K562 (cell line): ENCODE measurements around the gene IL15. TPM values are rescaled to one million over a fixed set of nuclear protein-coding genes. Genes with fewer than 3 reads are reported as not detected.

Experiments
- ATAC-seq: fragments of 200-7000 bp; cut with Tn5 transposase; 3 replicates; pipeline ENCODE4 v1.9.1; 2020; ENCODE audit warnings: moderate library complexity
- BruUV-seq: library from RNA; stranded (reverse); fragments of 400-500 nt; replicated peaks from 2 replicates; lab custom pipeline; 2021; lab: Mats Ljungman, UMichigan
- CTCF ChIA-PET: fragments of 300-600 bp; formaldehyde crosslinking; extraction: SDS; loops from one replicate; lab custom pipeline; 2021; ENCODE audit warnings: low intra/inter-chr PET ratio; lab: Yijun Ruan, JAX
- POLR2A ChIA-PET: fragments of 300-600, 350-650 bp; sonication (Branson Sonifier 250); formaldehyde crosslinking; extraction: SDS; loops from one replicate; lab custom pipeline; 2021; ENCODE audit warnings: antibody characterized with exemption, inconsistent platforms; lab: Yijun Ruan, JAX
- DNase-seq, 4 experiments: peaks; one replicate each; pipeline versions ENCODE4 v3.0.0 to v3.0.0-alpha.2; 2011 to 2018; ENCODE audit warnings: low spot score in 3 of 4, mixed read lengths in 3 of 4; ENCODE audit errors: extremely low read depth in 1 of 4
- FAIRE-seq: peaks from 2 replicates; lab custom pipeline; 2011; peaks lifted over from hg19 to GRCh38; lab: Jason Lieb, UNC
- H2AFZ ChIP-seq: 2 replicates; pipeline ENCODE4 v1.6.0; 2011; ENCODE audit warnings: low read depth, low read length, control low read depth, inconsistent platforms
- H3K27ac ChIP-seq: fragments of 200-600 bp; 3 replicates; pipeline ENCODE4 v1.8.0; 2011; ENCODE audit warnings: low read depth, mild to moderate bottlenecking, control low read depth, inconsistent platforms, low read length, moderate library complexity, mixed read lengths; ENCODE audit errors: extremely low read depth
- H3K27me3 ChIP-seq, 2 experiments: fragments of 300-600 bp in 1 of 2; 2 replicates in 1 of 2; 3 replicates in 1 of 2; pipeline versions ENCODE4 v1.6.0 to v1.8.0; 2011; ENCODE audit warnings: inconsistent platforms in 2 of 2, low read length in 2 of 2, mild to moderate bottlenecking in 1 of 2, mixed read lengths in 1 of 2, moderate library complexity in 1 of 2; ENCODE audit not compliant: control insufficient read depth in 2 of 2, insufficient read depth in 2 of 2
- H3K36me3 ChIP-seq: fragments of 300-600 bp; 3 replicates; pipeline ENCODE4 v1.8.0; 2011; ENCODE audit warnings: mild to moderate bottlenecking, low read length, inconsistent platforms; ENCODE audit not compliant: control insufficient read depth, insufficient read depth
- H3K4me1 ChIP-seq, 2 experiments: fragments of 200-600 bp in 1 of 2; replicated peaks in 1 of 2; 2 replicates in 1 of 2; 3 replicates in 1 of 2; pipeline versions ENCODE4 v1.5.1 to v1.8.0; 2011; ENCODE audit warnings: inconsistent platforms in 2 of 2, low read length in 2 of 2, mild to moderate bottlenecking in 1 of 2, mixed read lengths in 1 of 2, moderate library complexity in 1 of 2; ENCODE audit not compliant: control insufficient read depth in 2 of 2, insufficient read depth in 2 of 2
- H3K4me2 ChIP-seq: 2 replicates; pipeline ENCODE4 v1.6.1; 2011; ENCODE audit warnings: low read length, control low read depth, inconsistent platforms, mixed read lengths; ENCODE audit not compliant: insufficient read depth
- H3K4me3 ChIP-seq: fragments of 200-600 bp; sonication (generic), shearing (Covaris generic); 2 replicates; pipeline ENCODE4 v1.5.1; 2016; ENCODE audit warnings: control low read depth, inconsistent platforms
- H3K79me2 ChIP-seq: fragments of 200-600 bp; 3 replicates; pipeline ENCODE4 v1.8.0; 2011; ENCODE audit warnings: low read length, inconsistent platforms; ENCODE audit not compliant: control insufficient read depth, insufficient read depth
- H3K9ac ChIP-seq, 2 experiments: 2 replicates each; pipeline versions ENCODE4 v1.6.0 to v1.6.1; 2011; ENCODE audit warnings: low read depth in 2 of 2, low read length in 2 of 2, control low read depth in 1 of 2, inconsistent platforms in 1 of 2, mild to moderate bottlenecking in 1 of 2, mixed read lengths in 1 of 2; ENCODE audit not compliant: insufficient read depth in 1 of 2
- H3K9me1 ChIP-seq: one replicate; pipeline ENCODE4 v1.6.0; 2011; ENCODE audit warnings: inconsistent platforms, mild to moderate bottlenecking, low read length, moderate library complexity; ENCODE audit not compliant: control insufficient read depth, insufficient read depth
- H3K9me3 ChIP-seq: replicated peaks from 2 replicates; pipeline ENCODE4 v1.5.1; 2011; ENCODE audit warnings: low read depth, low read length, inconsistent platforms; ENCODE audit not compliant: control insufficient read depth, insufficient read depth
- H4K20me1 ChIP-seq: replicated peaks from 2 replicates; pipeline ENCODE4 v1.6.1; 2011; ENCODE audit warnings: low read length, inconsistent platforms, mixed read lengths; ENCODE audit not compliant: control insufficient read depth, insufficient read depth
- HDAC6 ChIP-seq: IDR thresholded peaks from 2 replicates; pipeline ENCODE4 v1.6.1; 2012; ENCODE audit warnings: low read depth, mild to moderate bottlenecking, control low read depth, inconsistent platforms, low read length, moderate library complexity
- IRF9 ChIP-seq: fragments of 450-650 bp; IDR thresholded peaks from 2 replicates; pipeline ENCODE4 v1.6.1; 2016; ENCODE audit warnings: missing biosample characterization, missing genetic modification characterization
- MECOM ChIP-seq: fragments of 250-450 bp; sonication (Bioruptor Pico); IDR thresholded peaks from 2 replicates; pipeline ENCODE4 v1.8.0; 2022; ENCODE audit warnings: inconsistent platforms
- PHTF2 ChIP-seq: fragments of 250-450 bp; sonication (Bioruptor Pico); IDR thresholded peaks from 2 replicates; pipeline ENCODE4 v1.5.0; 2021; ENCODE audit warnings: mild to moderate bottlenecking
- ZBTB1 ChIP-seq: sonication (generic); formaldehyde crosslinking; IDR thresholded peaks from 2 replicates; pipeline ENCODE4 v1.8.1; 2023; ENCODE audit warnings: missing genetic modification reagents, low read depth, mild to moderate bottlenecking, borderline replicate concordance
- ZNF384 ChIP-seq: IDR thresholded peaks from 2 replicates; pipeline ENCODE4 v1.6.1; 2012; ENCODE audit warnings: low read depth, low read length, improper control_type of control experiment
- ZNF764 ChIP-seq: fragments of 250-450 bp; sonication (Bioruptor Pico); IDR thresholded peaks from 2 replicates; pipeline ENCODE4 v1.4.0; 2020; ENCODE audit warnings: low read depth, mild to moderate bottlenecking, moderate library complexity
- WGBS: fragments of 100-300 bp; shearing (Covaris generic); methylation state at CpG from one replicate; pipeline ENCODE4 v1.1.6; 2016; ENCODE audit warnings: low coverage, mixed read lengths; ENCODE audit not compliant: insufficient coverage; ENCODE audit errors: missing lambda C conversion rate; 5-methylcytosine and 5-hydroxymethylcytosine counted together
- in situ Hi-C: fragments of 300-500 bp; cut with MboI; formaldehyde crosslinking; loops from 4 replicates; pipeline ENCODE4 v1.15.0; 2018; ENCODE audit warnings: inconsistent platforms, mixed read lengths
- intact Hi-C: fragments of 100-400 bp; cut with micrococcal nuclease; formaldehyde crosslinking; loops from 2 replicates; pipeline ENCODE4 v1.14.2; 2022
- polyA plus RNA-seq, 8 experiments: library from polyadenylated mRNA; depleted of rRNA in 4 of 8; stranded (reverse) in 5 of 8; unstranded in 3 of 8; fragments of >200 nt; fragmentation: Nextera tagmentation in 2 of 8; fragmentation: Illumina TruSeq in 1 of 8; extraction: Ambion mirVana in 2 of 8; extraction: Trizol in 1 of 8; gene quantifications; 2 replicates each; pipeline versions ENCODE4 v1.2.1 to v1.2.3, GENCODE V29; 2011 to 2014; ENCODE audit warnings: inconsistent platforms in 1 of 8, missing spikeins in 1 of 8
- total RNA-seq, 7 experiments: library from RNA; depleted of rRNA in 6 of 7; stranded (reverse); fragments of >200 nt in 6 of 7; fragmentation: Illumina TruSeq in 2 of 7; extraction: Trizol in 2 of 7; gene quantifications; 2 replicates each; pipeline versions ENCODE4 v1.2.1 to v1.2.3, GENCODE V29; 2011 to 2021; ENCODE audit warnings: low replicate concordance in 1 of 7
- TF ChIP-seq, protein P1 (sequence below): fragments of 450-650 bp; formaldehyde crosslinking; IDR thresholded peaks from 2 replicates; pipeline ENCODE4 v1.4.0; 2020; ENCODE audit warnings: mild to moderate bottlenecking, mixed read lengths

Gene IL15
- total and polyA plus RNA-seq, 9 of the 15 experiments (the other 6 are each of a cell fraction or from before 2014, with no cell fraction given): 0.13 to 0.50 (median 0.34) TPM

DNA sequence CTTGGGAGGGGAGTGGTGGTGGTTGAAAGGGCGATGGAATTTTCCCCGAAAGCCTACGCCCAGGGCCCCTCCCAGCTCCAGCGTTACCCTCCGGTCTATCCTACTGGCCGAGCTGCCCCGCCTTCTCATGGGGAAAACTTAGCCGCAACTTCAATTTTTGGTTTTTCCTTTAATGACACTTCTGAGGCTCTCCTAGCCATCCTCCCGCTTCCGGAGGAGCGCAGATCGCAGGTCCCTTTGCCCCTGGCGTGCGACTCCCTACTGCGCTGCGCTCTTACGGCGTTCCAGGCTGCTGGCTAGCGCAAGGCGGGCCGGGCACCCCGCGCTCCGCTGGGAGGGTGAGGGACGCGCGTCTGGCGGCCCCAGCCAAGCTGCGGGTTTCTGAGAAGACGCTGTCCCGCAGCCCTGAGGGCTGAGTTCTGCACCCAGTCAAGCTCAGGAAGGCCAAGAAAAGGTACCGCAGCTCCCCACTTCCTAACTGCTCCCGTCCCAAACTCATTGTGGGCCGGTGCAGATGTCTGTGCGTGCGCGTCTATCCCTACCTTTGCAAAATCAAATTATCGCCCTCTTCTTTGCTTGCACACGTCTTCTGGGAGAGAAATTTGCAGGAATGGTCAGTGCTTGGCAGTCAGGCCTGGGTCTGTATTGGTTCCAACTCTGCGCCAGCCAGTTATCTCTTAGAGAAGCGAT is 533 bp downstream of the IL15 start:
- H3K4me1 ChIP-seq: peaks cover 0 to 11% of the 10 kb centered on the region in 2 experiments; a peak in 2 of 5 replicates
- ATAC-seq (peak; percentile 77), DNase-seq (peak in 1 of 4 experiments; percentile 5), FAIRE-seq (no peak)
- no peaks in the 10 kb centered on the region for H3K36me3 ChIP-seq
- peak overlapping the region; percentile 19; the same call in 1 of the 2 replicates for H3K4me2 ChIP-seq
- in situ Hi-C loops (no loop called here), intact Hi-C loops (no loop called here)
- no peaks in the 10 kb centered on the region for H3K79me2 ChIP-seq
- no peaks in the 10 kb centered on the region for H3K27me3 ChIP-seq
- 0 out of 4 replicates have a peak overlapping the region, but pooled peaks of 1 of the 2 experiments have one; percentile 17 for H3K9ac ChIP-seq
- CTCF ChIA-PET: no interaction called here
- H3K27ac ChIP-seq: no peak overlapping the region
- H3K4me3 ChIP-seq: peak overlapping the region; percentile 34; the same call in 1 of the 2 replicates
- no peaks in the 10 kb centered on the region for H4K20me1 ChIP-seq
- no peaks in the 10 kb centered on the region for H3K9me1 ChIP-seq
- POLR2A ChIA-PET: interaction anchor here (0.8 kb wide), 1 partner anchor 360 kb away, joined by 3 read pairs; no protein-coding TSS in a partner anchor
- BruUV-seq: no TSS peak
- no peaks in the 10 kb centered on the region for H3K9me3 ChIP-seq
- H2AFZ ChIP-seq: no peak overlapping the region
- TF ChIP-seq ZBTB1: no peak
- TF ChIP-seq MECOM (CRISPR knock-in tag): no peak
- TF ChIP-seq PHTF2 (CRISPR knock-in tag): no peak
- TF ChIP-seq HDAC6: no peak
- no peak for TF ChIP-seq IRF9
- TF ChIP-seq, protein P1, sequence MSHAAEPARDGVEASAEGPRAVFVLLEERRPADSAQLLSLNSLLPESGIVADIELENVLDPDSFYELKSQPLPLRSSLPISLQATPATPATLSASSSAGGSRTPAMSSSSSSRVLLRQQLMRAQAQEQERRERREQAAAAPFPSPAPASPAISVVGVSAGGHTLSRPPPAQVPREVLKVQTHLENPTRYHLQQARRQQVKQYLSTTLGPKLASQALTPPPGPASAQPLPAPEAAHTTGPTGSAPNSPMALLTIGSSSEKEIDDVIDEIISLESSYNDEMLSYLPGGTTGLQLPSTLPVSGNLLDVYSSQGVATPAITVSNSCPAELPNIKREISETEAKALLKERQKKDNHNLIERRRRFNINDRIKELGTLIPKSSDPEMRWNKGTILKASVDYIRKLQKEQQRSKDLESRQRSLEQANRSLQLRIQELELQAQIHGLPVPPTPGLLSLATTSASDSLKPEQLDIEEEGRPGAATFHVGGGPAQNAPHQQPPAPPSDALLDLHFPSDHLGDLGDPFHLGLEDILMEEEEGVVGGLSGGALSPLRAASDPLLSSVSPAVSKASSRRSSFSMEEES (CRISPR knock-in tag): no peak
- TF ChIP-seq ZNF384: no peak
- TF ChIP-seq ZNF764 (CRISPR knock-in tag): no peak
- 10% methylated on average over 41 of the region's 41 CpGs for WGBS
